Measurements from ENCODE around the gene ABCC6. TPM values are rescaled to one million over a fixed set of nuclear protein-coding genes. Genes with fewer than 3 reads are reported as not detected.

Gene ABCC6
- total and polyA plus RNA-seq, 7 experiments from 2014 or later = 0.08 to 3.9 (median 0.15) TPM; not detected in 3

- intact Hi-C loops (cut with micrococcal nuclease) = no loop called here
- Mint-ChIP-seq H3K4me1 (peaks cover 0 to 3% (median 0%) of the 10 kb centered on the region in 7 donors), H3K27ac (no peak overlapping the region), H3K4me3 (no peak overlapping the region), H3K27me3 (no peaks in the 10 kb centered on the region), H3K36me3 (no peaks in the 10 kb centered on the region), H3K9me3 (peaks cover 0 to 6% (median 0%) of the 10 kb centered on the region in 11 donors)
- POLR2A ChIA-PET = no interaction called here
- Histone ChIP-seq H3K36me3 (ENCODE audit: control insufficient read depth in 2 of 3, insufficient read depth in 3 of 3, low read length in 3 of 3) (no peaks in the 10 kb centered on the region), H3K4me1 (ENCODE audit: control insufficient read depth in 2 of 2, insufficient read depth in 2 of 2, low read length in 2 of 2) (no peaks in the 10 kb centered on the region), H3K9me3 (ENCODE audit: control insufficient read depth in 2 of 3, low read length in 3 of 3) (no peaks in the 10 kb centered on the region), H3K4me3 (ENCODE audit: low read length) (no peak overlapping the region), H3K27ac (ENCODE audit: low read depth, low read length) (no peak overlapping the region), H3K27me3 (ENCODE audit: control insufficient read depth in 2 of 2, insufficient read depth in 2 of 2, low read length in 2 of 2) (no peaks in the 10 kb centered on the region)
- no peak for DNase-seq
- no peak for ATAC-seq
- CTCF ChIA-PET = no interaction called here
Observed at GRCh38 chr16:16171332-16171919, 51.9 kb downstream of the ABCC6 start.

DNA sequence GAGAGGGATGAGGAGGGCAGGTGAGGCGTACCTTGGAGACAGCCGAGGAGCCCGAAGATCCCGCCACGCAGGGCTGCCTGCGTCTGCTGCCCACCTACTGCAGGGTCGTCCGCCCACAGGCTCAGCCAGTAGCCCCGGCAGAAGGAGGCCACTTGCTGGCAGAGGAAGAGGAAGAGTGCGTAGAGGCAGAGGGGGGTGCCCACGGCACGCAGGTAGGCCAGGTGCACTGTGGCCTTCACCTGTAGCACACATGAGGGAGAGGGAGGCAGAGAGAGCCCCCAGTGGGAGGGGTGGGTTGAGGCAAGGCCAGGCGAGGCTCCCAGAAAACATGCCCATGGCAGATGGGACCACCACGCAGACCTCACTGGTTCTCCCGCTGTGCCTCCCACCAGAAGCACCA lies 53.7 kb downstream of the ABCC6 start:
- Mint-ChIP-seq H3K27me3 (no peaks in the 10 kb centered on the region), H3K4me3 (no peak overlapping the region), H3K36me3 (no peaks in the 10 kb centered on the region), H3K27ac (no peak overlapping the region), H3K9me3 (no peaks in the 10 kb centered on the region), H3K4me1 (peaks cover 0 to 3% (median 0%) of the 10 kb centered on the region in 7 donors)
- Histone ChIP-seq H3K27ac (ENCODE audit: low read depth, low read length) (no peak overlapping the region), H3K4me3 (ENCODE audit: low read length) (no peak overlapping the region), H3K9me3 (ENCODE audit: control insufficient read depth in 2 of 3, low read length in 3 of 3) (no peaks in the 10 kb centered on the region), H3K4me1 (ENCODE audit: control insufficient read depth in 2 of 2, insufficient read depth in 2 of 2, low read length in 2 of 2) (no peaks in the 10 kb centered on the region), H3K36me3 (ENCODE audit: control insufficient read depth in 2 of 3, insufficient read depth in 3 of 3, low read length in 3 of 3) (no peaks in the 10 kb centered on the region), H3K27me3 (ENCODE audit: control insufficient read depth in 2 of 2, insufficient read depth in 2 of 2, low read length in 2 of 2) (no peaks in the 10 kb centered on the region)
- ChIA-PET POLR2A (no interaction called here), CTCF (no interaction called here)
- DNase-seq = no peak
- ATAC-seq = no peak
- intact Hi-C loops (cut with micrococcal nuclease) = no loop called here

DNA sequence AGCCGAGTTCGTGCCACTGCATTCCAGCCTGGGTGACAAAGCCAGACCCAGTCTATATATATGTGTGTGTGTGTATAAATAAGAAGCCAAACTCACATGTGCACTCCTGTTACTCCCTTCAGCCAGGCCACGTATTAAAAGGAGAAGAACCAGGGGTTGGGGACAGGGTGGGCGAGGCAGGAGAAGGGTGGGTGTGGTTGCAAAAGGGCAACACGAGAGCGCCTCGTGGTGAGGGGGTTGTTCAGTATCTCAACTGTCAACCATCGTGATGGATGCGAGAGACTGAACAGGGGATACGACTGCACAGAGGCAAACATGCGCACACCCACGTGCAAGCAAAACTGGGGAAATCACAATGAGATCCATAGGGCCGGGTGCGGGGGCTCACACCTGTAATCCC lies 54.9 kb downstream of the ABCC6 start:
- Mint-ChIP-seq H3K36me3 (no peaks in the 10 kb centered on the region), H3K4me1 (peaks cover 0 to 3% (median 0%) of the 10 kb centered on the region in 7 donors), H3K9me3 (peaks cover 0 to 2% (median 0%) of the 10 kb centered on the region in 11 donors), H3K27ac (no peak overlapping the region), H3K4me3 (no peak overlapping the region), H3K27me3 (no peaks in the 10 kb centered on the region)
- Histone ChIP-seq H3K27me3 (ENCODE audit: control insufficient read depth in 2 of 2, insufficient read depth in 2 of 2, low read length in 2 of 2) (no peaks in the 10 kb centered on the region), H3K4me1 (ENCODE audit: control insufficient read depth in 2 of 2, insufficient read depth in 2 of 2, low read length in 2 of 2) (no peaks in the 10 kb centered on the region), H3K9me3 (ENCODE audit: control insufficient read depth in 2 of 3, low read length in 3 of 3) (no peaks in the 10 kb centered on the region), H3K36me3 (ENCODE audit: control insufficient read depth in 2 of 3, insufficient read depth in 3 of 3, low read length in 3 of 3) (no peaks in the 10 kb centered on the region), H3K27ac (ENCODE audit: low read depth, low read length) (no peak overlapping the region), H3K4me3 (ENCODE audit: low read length) (no peak overlapping the region)
- ChIA-PET CTCF (no interaction called here), POLR2A (no interaction called here)
- no peak for DNase-seq
- intact Hi-C loops (cut with micrococcal nuclease) = no loop called here
- ATAC-seq = no peak

DNA sequence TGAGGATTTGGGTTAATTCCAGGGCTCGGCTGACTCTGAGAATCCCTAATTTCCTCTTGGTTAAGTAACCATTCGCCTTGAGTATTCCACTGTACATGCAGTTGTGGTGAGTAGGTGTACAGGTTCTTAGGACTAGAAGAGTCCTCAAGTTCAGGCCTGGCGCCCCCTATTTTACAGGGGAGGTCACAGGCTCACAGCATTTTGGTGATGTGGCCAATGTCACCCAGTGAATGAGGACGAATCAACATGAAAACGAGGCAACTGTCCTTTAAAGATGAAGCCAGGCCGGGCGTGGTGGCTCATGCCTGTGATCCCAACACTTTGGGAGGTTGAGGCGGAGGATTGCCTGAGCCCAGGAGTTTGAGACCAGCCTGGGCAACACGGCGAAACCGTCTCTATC lies 55.4 kb downstream of the ABCC6 start:
- Histone ChIP-seq H3K9me3 (ENCODE audit: control insufficient read depth in 2 of 3, low read length in 3 of 3) (no peaks in the 10 kb centered on the region), H3K36me3 (ENCODE audit: control insufficient read depth in 2 of 3, insufficient read depth in 3 of 3, low read length in 3 of 3) (no peaks in the 10 kb centered on the region), H3K4me3 (ENCODE audit: low read length) (no peak overlapping the region), H3K27ac (ENCODE audit: low read depth, low read length) (no peak overlapping the region), H3K27me3 (ENCODE audit: control insufficient read depth in 2 of 2, insufficient read depth in 2 of 2, low read length in 2 of 2) (no peaks in the 10 kb centered on the region), H3K4me1 (ENCODE audit: control insufficient read depth in 2 of 2, insufficient read depth in 2 of 2, low read length in 2 of 2) (no peaks in the 10 kb centered on the region)
- H3K27me3 Mint-ChIP-seq = peaks cover 0 to 2% (median 0%) of the 10 kb centered on the region in 5 donors
- H3K4me1 Mint-ChIP-seq = peaks cover 0 to 3% (median 0%) of the 10 kb centered on the region in 7 donors
- no peak for ATAC-seq
- DNase-seq = no peak
- H3K36me3 Mint-ChIP-seq = no peaks in the 10 kb centered on the region
- H3K4me3 Mint-ChIP-seq = no peak overlapping the region
- no peak overlapping the region for H3K27ac Mint-ChIP-seq
- H3K9me3 Mint-ChIP-seq = peaks cover 0 to 2% (median 0%) of the 10 kb centered on the region in 11 donors
- ChIA-PET POLR2A (no interaction called here), CTCF (no interaction called here)
- intact Hi-C loops (cut with micrococcal nuclease) = no loop called here

GRCh38 chr16:16166949-16167348 lies 56.3 kb downstream of the ABCC6 start:
- H3K36me3 Mint-ChIP-seq = peaks cover 0 to 2% (median 0%) of the 10 kb centered on the region in 5 donors
- CTCF ChIA-PET = no interaction called here
- H3K27ac Mint-ChIP-seq = no peak overlapping the region

GRCh38 chr16:16166085-16166484 lies 57.2 kb downstream of the ABCC6 start:
- H3K4me3 ChIP-seq (ENCODE audit: low read length) = no peak overlapping the region
- H3K27me3 ChIP-seq (ENCODE audit: control insufficient read depth in 2 of 2, insufficient read depth in 2 of 2, low read length in 2 of 2) = no peaks in the 10 kb centered on the region
- H3K27ac Mint-ChIP-seq = no peak overlapping the region
- ATAC-seq (no peak), DNase-seq (no peak)
- H3K4me1 ChIP-seq (ENCODE audit: control insufficient read depth in 2 of 2, insufficient read depth in 2 of 2, low read length in 2 of 2) = no peaks in the 10 kb centered on the region
- no peak overlapping the region for H3K4me3 Mint-ChIP-seq
- ChIA-PET POLR2A (no interaction called here), CTCF (no interaction called here)
- H3K4me1 Mint-ChIP-seq = no peaks in the 10 kb centered on the region
- H3K27ac ChIP-seq (ENCODE audit: low read depth, low read length) = no peak overlapping the region
- peaks cover 0 to 4% (median 0%) of the 10 kb centered on the region in 5 donors for H3K36me3 Mint-ChIP-seq
- H3K9me3 Mint-ChIP-seq = peaks cover 0 to 4% (median 0%) of the 10 kb centered on the region in 11 donors
- no peaks in the 10 kb centered on the region for H3K9me3 ChIP-seq (ENCODE audit: control insufficient read depth in 2 of 3, low read length in 3 of 3)
- intact Hi-C loops (cut with micrococcal nuclease) = no loop called here
- no peaks in the 10 kb centered on the region for H3K36me3 ChIP-seq (ENCODE audit: control insufficient read depth in 2 of 3, insufficient read depth in 3 of 3, low read length in 3 of 3)
- peaks cover 0 to 12% (median 2%) of the 10 kb centered on the region in 5 donors for H3K27me3 Mint-ChIP-seq

More at GRCh38 chr16:16166949-16167348, 56.3 kb downstream of the ABCC6 start:
- Histone ChIP-seq H3K27me3 (ENCODE audit: control insufficient read depth in 2 of 2, insufficient read depth in 2 of 2, low read length in 2 of 2) (no peaks in the 10 kb centered on the region), H3K9me3 (ENCODE audit: control insufficient read depth in 2 of 3, low read length in 3 of 3) (no peaks in the 10 kb centered on the region), H3K4me1 (ENCODE audit: control insufficient read depth in 2 of 2, insufficient read depth in 2 of 2, low read length in 2 of 2) (no peaks in the 10 kb centered on the region), H3K27ac (ENCODE audit: low read depth, low read length) (no peak overlapping the region), H3K4me3 (ENCODE audit: low read length) (no peak overlapping the region), H3K36me3 (ENCODE audit: control insufficient read depth in 2 of 3, insufficient read depth in 3 of 3, low read length in 3 of 3) (no peaks in the 10 kb centered on the region)
- intact Hi-C loops (cut with micrococcal nuclease) = no loop called here
- Mint-ChIP-seq H3K9me3 (peaks cover 0 to 3% (median 0%) of the 10 kb centered on the region in 11 donors), H3K27me3 (peaks cover 0 to 9% (median under 1%) of the 10 kb centered on the region in 5 donors), H3K4me1 (peaks cover 0 to 3% (median 0%) of the 10 kb centered on the region in 7 donors), H3K4me3 (no peak overlapping the region)
- ATAC-seq = no peak
- no peak for DNase-seq
- POLR2A ChIA-PET = no interaction called here

DNA sequence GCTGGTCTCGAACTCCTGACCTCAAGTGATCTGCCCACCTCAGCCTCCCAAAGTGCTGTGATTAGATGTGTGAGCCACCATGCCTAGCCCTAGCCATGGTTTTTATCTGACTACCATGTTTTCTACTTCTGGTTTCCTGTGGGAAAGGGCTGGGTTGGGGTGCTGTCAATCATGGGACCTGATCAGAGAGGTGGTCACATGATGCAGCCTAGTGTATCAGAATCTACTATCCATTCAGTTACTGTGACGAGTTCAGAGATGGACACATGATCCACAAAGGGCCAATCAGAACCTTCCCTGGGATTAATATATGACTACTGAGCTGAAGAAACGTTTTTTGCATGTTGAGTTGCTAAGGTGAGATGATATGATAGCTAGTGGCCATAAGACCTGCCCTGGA lies 59.1 kb downstream of the ABCC6 start:
- no peak overlapping the region for H3K27ac Mint-ChIP-seq
- H3K4me1 ChIP-seq (ENCODE audit: control insufficient read depth in 2 of 2, insufficient read depth in 2 of 2, low read length in 2 of 2) = no peaks in the 10 kb centered on the region
- H3K4me3 ChIP-seq (ENCODE audit: low read length) = no peak overlapping the region
- intact Hi-C loops (cut with micrococcal nuclease) = no loop called here
- H3K9me3 Mint-ChIP-seq = peaks cover 0 to 19% (median 5%) of the 10 kb centered on the region in 11 donors
- H3K27me3 Mint-ChIP-seq = peaks cover 0 to 12% (median 2%) of the 10 kb centered on the region in 5 donors
- ATAC-seq = no peak
- POLR2A ChIA-PET = no interaction called here
- CTCF ChIA-PET = no interaction called here
- no peak for DNase-seq
- H3K4me1 Mint-ChIP-seq = no peaks in the 10 kb centered on the region
- H3K27me3 ChIP-seq (ENCODE audit: control insufficient read depth in 2 of 2, insufficient read depth in 2 of 2, low read length in 2 of 2) = no peaks in the 10 kb centered on the region
- no peak overlapping the region for H3K27ac ChIP-seq (ENCODE audit: low read depth, low read length)
- H3K4me3 Mint-ChIP-seq = no peak overlapping the region
- peaks cover 0 to 8% (median 0%) of the 10 kb centered on the region in 5 donors for H3K36me3 Mint-ChIP-seq
- peaks cover 0 to 11% (median 2%) of the 10 kb centered on the region in 3 experiments for H3K9me3 ChIP-seq (ENCODE audit: control insufficient read depth in 2 of 3, low read length in 3 of 3)
- H3K36me3 ChIP-seq (ENCODE audit: control insufficient read depth in 2 of 3, insufficient read depth in 3 of 3, low read length in 3 of 3) = no peaks in the 10 kb centered on the region

All from naive thymus-derived CD4-positive, alpha-beta T cell (primary cell).